Measurements from ENCODE around the gene TFCP2L1.

The TFCP2L1 gene

DNA sequence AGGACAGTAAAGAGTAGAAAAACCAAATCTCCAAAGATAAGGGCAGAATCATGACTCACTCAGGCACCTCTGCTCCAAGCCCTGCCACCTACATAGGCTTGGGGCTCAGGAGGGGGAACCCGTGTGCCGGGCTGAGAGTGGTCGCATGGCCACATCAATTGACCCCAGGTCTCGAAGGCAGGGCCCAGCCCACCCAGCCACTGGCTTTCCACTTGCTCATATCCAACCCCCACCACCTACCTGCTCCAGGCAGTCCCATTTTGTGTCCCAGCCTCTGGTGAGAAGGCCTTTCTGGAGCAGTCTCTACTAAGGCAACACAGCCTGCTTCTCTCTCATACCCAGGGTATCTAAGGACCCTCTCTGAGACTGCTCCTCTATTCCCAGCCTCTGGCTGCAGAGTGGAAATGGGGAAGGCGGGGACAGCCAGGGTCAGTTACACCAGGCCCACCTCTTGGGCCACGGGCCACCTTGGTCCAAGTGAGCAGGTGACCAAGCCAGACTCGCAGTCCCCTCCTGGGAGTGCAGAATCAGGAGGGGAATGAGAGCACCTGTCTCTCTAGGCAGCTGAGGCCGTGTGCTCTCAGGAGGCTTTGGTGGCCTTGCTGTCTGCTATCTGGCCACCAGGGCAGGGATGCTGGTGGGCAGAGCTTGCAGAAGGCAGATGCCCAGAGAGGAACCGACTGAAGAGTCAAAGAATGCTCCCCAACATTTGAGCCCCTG lies 20.8 kb downstream of the TFCP2L1 start:
- no peak for DNase-seq

DNA sequence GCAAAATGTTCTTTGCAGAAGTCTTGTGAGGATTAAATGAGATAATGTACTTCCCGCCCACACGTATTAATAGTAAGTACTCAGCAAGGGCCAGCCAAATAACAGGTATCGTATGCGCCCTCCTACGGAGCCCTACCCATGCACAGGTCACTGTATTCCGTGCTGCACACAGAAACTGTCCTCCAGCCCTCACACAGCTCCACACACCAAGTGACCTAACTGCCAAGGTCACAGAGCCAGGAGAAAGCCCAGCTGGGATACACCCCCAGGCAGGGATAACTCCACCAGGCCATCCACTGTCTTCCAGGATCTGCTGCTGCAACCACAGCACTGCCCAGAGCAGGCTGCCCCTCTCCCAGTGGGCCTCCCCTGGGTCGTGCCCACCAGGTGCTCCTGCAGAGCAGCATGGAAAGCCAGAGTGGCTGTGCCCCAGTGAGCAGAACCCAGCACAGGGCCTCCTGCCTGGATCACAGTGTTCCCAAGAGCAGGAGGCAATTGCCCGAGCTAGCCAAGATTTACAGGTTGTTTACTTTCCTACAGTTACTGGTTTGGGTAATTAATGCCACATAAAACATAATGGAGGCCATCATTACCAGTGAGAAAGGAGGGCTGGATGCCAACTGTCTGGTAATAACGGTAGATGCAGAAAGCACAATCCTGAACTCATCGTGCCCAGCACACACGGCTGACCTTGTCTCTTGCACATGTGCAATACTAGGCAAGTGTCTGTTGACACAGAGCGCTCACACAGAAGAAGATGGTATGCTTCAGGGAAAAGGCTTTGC lies 24.4 kb downstream of the TFCP2L1 start:
- peak; percentile 86 for DNase-seq

DNA sequence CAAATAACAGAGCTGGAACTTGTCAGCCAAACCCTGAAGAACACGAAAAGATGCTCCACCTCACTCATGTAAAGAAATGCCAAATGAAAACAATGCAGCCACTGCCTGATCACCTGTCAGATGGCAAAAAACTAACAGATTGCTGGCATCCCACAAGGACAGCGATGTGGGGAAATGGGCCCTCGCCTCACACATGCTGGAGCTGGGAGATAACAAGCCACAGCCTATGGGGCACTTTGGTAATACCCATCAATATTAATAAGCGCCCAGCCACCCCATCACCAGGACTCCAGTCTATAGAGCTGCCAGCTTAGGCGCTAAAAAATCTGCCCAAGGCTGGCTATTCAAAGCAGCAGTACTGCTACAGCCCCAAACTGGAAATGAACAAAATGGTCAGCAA lies 27.0 kb downstream of the TFCP2L1 start:
- no peak for DNase-seq

DNA sequence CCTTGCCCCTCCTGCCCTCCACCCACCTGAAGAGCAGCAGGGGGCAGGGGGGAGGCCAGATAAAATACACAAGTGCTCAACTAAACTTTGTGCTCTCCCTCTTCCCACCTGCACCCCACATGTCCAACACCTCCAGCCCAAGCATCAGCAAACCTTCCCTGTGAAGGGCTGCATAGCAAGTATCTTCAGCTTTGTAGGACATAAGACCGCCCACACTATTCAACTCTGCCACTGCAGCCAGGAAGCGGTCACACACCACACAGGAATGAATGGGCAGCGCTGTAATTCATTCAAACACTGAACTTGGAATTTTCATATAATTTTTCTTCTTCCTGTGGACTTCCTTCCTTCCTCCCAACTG lies 27.5 kb downstream of the TFCP2L1 start:
- DNase-seq: no peak

DNA sequence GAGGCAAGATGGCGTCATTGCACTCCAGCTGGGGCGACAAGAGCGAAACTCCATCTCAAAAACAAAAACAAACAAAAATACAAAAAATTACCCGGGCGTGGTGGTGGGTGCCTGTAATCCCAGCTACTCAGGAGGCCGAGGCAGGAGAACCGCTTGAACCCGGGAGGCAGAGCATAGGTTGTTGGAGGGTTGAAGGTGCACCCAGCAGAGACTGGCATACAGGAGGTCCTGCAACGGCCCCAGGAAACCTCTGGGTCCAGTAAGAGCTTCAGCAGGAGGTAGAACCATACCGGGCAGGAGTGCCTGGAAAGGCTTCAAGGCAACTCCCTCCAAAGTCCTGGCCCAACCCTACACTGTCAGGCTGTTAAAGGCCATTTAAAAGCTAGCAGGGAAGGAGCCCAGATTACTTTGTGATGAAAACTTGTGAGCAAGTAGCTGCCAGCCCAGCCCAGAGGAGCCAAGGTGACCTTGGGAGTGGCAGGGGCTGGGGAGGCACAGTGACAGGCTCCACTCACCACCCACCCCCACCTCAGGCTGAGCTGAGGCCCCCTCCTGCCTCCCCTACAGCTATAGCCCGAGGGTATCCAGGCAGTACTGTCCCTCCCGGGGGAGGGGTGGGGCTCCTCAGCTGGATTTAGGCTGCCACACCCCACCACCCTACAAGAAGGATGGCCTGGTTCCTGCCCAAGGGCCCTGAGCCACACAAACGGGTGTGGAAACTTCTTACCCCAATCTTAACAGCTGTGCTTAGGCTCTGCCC lies 28.1 kb downstream of the TFCP2L1 start:
- no peak for DNase-seq

DNA sequence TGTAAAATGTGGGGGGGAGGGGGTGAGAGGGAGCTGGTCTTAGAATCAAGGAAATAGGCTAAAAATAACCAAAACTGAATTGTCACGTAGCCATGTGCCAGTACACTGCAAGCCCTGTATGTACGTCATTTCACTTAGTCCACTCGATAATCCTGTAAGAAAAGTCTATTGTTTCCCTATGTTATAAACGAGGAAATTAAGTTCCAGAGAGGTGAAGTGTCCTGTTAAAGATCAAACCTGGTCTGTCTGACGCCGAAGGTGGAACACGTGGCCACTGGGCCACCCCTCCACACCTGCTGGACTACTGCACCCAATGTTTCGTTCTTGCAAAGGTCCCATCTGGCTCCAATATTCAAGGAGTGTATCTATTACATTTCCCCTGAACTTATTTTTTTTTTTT lies 29.6 kb downstream of the TFCP2L1 start:
- no peak for DNase-seq

DNA sequence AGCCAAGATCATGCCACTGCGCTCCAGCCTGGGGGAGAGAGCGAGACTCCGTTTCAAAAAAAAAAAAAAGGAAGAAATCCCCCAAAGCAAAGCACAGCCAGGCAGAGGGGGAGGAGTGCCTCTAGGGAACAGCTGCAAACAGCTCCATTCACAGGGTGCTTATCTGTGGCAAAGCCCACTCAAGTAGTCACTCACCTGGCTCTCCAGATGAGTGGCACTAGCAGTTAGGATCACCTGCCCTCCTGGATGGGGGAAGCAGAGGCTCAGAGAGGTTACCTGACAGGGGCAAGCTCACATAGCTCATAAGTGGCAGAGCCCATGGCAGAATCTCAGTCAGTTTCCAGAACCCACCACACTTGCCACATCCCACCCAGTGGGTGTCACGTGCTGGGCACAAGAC lies 30.3 kb downstream of the TFCP2L1 start:
- DNase-seq: peak; percentile 88

DNA sequence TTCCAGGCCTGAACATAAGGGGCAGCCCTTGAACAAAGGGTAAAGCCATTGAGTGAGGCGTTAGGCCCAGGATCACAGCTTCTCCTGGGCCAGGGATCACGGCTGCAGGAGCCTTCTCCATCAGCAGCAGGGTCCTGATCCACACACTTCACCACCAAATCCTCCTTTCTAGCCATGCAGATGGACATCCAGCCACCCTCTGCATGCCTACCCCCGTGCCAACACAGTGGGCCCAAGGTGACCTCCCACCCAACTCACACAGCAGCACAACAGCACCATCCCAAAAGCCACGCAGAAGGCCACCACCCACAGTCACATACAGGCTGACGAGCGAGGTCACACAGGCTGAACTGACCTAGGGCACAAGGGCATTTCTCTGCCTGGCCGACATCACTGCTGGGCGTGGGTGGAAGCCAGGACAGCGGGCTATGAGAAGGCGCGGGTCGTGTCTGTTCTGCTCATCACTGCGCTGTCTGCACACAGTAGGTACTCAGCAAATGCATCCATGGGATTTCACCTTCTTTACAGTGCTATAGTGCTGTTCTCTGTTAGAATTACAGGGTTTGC lies 31.2 kb downstream of the TFCP2L1 start:
- no peak for DNase-seq

DNA sequence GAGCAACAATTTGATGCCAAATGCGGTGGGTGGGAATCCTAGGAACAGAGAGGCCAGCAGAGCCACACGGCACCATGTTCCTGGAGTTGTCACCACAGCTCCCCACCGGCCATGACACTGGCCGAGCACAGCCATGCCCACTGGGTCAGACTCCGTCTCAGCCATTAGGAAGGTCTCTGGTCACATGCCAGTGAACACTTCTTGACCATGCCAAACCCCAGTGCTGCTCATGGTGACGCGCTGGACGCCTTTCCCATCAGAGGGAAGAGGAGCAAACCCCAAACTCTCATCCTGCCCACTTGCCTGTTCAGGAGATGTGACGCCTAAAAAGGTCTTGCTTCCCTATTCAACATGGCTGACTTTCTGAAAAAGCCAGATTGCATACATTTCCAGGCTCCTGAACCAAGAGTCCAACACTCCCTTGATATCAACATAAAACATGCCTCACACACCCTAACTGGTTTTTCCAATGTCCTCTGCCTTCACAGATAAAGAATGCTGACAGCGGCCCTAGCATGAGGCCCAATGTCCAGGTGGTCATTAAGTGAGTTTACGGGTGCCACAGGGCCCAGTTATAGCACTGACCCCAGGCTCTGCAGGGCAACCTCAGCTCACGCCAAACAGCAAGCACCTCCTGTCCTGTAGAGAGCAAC lies 31.9 kb downstream of the TFCP2L1 start:
- no peak for DNase-seq

DNA sequence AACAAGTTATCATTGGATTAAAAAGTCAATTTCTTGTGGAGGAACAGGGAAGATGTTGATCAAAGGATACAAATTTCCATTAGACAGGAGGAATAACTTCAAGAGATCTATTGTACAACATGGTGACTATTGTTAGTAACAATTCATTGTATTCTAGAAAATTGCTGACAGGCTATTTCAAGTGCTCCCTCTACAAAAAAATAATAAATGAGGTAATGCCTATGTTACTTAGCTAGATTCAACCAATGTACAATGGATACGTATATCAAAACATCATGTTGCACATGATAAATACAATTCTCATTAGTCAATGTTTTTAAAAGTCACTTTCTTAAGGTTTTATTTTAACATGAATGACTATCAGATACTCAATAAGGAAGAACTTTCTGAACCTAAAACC lies 33.5 kb downstream of the TFCP2L1 start:
- no peak for DNase-seq

DNA sequence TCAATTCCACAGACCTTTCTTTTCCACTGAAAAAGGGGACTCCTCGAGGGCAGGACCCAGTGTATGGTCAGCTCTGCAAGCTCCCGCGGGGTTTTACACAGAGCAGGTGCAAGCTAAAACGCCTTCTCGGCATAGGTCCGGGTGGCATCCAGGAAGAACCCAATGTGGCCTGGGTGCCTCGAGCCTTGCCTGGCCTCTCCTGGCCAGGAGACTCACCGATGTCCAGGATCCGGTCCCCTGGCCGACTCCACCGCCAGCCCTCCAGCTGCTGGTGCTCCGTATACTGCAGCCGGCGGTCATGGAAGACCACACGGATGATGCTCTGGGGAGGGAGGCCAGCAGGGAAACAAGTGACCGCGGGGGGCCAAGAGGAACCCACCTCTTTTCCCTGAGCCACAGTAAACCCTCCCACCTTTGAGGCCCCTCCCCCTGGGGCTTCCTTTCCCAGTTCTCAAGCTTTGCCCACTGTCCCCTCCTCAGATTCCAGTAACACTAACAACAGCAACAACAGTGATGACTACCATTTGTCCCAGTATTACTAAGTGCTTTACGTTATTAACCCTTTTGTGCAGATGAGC lies 36.1 kb downstream of the TFCP2L1 start:
- no peak for DNase-seq

DNA sequence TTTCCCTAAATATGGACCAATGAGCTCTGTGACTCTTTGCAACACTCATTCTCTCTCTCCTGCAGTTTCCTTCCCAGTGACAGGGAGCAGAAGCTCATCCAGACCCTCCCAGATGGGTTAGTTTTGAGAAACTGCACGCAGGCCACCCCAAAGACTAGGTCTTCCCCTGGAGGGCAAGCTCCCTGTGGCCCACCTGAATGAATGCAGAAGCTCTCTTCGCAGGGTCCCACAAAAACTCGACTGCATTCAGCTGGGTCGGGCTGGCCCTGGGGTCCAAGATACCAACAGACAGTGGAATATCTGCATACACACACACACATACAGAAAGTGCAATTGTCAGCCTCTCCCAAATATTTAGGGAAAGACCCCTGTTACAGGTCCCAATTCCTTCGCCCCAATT lies 37.0 kb downstream of the TFCP2L1 start:
- DNase-seq: no peak

DNA sequence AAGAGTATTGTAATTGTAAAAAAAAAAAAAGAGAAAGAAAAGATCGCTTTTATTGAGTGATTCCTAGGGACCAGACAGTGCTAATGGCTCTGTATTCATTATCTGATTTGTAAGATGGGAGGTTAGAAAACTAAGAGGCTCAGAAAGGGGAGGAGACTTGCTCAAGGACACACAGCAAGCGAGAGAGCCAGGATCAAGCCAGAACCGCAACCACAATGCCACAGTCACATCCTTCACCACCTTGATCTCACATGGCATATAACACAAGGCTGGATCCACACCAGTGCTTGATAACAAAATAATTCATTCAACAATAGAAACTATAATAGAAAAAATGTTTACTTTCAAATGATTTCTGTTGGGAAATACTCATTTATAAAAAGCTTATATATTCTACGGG lies 37.5 kb downstream of the TFCP2L1 start:
- no peak for DNase-seq

DNA sequence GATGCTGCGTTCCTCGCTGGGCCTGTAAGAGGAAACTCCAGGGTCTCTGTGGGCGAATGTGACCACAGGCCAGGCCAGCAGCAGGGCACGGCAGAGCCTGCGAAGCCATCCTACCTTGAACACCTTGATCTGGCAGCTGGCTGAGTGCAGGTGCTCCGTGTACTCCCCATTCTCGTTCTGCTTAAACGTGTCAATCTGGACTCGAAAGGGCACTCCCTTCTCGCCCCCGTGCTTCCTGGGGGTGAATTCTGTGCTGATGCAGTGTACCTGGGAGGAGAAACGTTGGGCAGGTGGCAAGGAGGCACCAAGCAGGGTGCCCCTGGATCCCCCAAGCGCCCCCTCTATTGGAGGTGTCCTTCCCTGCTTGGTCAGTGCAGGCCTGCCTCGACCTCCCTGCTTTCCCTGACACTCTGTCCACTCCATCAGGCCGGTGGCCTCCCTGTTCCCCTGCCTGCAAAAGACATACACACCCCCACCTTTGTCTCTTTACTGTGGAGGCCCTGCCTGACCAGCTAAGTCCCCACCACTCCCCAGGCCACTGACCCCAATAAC lies 38.2 kb downstream of the TFCP2L1 start:
- DNase-seq: no peak

DNA sequence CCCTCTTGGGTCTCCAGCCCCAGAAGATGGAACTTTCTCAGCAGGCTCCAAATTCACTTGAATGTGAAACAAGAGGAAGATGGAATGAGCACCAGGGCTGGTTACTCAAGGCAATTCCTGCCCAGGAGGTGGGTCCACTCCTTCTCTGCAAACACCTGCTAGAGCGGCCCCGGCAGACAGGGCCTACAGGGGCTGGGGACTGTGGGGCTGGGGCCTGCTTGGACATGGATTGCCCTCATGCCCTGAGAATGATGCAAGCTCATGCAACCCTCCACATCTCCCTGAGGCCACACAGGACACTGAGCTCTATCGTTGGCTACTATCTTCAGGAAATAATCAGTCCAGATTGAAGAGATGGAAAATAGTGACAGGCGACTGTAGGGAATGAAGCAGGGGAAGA lies 39.1 kb downstream of the TFCP2L1 start:
- no peak for DNase-seq

DNA sequence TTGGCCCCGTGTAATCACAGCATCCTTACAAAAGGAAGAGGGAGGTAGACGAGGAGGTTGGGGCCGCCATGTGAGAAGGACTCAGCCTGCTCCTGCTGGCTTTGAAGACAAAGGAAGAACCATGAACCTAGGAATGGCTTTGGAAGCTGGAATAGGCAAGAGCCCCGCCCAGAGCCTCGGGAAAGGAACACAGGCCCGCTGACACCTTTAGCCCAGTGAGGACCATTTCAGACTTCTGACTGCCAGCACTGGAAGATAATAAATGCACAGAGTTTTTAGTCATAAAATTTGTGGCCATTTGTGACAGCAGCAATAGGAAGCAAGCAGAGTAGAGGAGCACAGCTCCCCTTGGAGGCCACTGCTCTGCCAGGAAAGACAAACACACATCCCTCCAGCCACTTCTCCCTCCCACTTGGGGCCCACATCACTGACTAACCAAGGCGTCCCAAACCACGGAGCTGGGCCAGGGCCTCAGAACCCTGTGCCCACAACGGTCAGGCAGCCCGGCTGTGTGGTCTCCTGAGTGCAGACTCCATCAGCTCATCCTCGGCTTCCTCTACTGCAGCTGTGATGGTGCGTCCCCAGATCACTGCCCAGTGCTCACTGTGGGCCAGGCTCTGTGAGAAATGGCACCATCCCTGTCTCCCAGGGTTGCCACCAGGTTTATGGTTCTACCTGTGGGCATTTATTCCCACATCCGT lies 39.7 kb downstream of the TFCP2L1 start:
- DNase-seq: no peak

DNA sequence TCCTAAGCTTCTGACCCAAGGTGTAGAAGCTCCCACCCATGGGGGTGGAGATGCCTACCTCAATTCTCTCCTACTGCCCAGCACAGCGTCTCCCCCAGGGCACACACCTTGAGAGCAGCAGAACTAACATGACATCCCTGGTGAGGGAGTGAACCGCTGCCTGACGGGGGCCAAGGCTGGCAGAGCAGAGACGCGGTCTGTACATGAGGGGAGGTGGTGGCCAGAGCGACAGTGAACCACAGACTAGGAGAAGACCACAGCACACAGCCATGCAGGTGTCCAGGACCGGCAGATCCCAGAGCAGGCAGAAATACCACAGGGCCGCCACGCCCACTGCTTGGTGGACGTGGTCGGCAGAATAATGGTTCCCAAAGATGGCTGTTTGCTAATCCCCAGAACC lies 40.4 kb downstream of the TFCP2L1 start:
- no peak for DNase-seq

DNA sequence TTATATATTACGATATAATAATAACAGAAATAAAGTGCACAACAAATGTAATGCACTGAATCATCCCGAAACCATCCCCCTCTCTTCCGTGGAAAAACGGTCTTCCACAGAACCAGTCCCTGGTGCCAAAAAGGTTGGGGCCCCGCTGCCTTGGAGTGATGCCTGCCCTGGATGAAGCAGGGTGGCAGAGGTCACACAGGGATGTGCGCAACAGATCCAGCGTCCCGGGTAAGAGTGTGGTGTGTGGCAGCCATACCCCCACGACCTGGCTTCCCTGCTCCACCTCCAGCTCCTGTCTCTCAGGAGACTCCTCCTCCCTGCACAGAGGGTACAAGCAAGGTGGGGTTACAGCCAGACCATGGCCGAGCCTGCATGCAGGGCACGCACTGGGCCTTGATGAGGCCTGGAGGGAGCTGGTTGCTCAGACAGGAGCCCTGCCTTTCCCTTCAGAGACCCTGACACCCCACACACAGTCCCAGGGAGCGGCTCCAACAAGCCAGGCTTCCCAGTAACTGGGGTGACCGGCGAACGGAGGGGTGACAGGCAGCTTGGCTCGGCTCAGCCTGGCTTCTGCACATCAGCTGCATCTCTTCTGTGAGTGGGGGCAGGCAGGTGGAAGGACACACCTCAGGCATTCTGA lies 41.1 kb downstream of the TFCP2L1 start:
- DNase-seq: no peak

DNA sequence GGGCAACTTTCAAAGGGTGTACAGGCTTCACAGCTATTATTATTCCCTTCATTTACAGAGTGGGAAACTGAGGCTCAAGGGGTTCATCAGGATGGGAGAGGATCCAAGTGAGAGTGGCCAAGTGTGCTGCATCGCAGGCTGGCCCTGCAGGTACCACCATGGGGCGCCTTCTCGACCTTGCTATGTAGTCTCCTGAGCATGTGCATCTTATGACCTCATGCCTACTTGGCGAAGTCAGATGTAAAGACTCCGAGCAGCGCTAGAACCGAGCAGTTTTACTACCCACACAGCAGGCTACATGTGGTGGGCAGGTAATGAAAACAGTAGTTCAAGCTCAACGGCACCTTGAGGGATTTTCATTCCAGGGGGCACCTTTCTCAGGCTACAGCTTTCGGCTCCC lies 42.0 kb downstream of the TFCP2L1 start:
- no peak for DNase-seq

DNA sequence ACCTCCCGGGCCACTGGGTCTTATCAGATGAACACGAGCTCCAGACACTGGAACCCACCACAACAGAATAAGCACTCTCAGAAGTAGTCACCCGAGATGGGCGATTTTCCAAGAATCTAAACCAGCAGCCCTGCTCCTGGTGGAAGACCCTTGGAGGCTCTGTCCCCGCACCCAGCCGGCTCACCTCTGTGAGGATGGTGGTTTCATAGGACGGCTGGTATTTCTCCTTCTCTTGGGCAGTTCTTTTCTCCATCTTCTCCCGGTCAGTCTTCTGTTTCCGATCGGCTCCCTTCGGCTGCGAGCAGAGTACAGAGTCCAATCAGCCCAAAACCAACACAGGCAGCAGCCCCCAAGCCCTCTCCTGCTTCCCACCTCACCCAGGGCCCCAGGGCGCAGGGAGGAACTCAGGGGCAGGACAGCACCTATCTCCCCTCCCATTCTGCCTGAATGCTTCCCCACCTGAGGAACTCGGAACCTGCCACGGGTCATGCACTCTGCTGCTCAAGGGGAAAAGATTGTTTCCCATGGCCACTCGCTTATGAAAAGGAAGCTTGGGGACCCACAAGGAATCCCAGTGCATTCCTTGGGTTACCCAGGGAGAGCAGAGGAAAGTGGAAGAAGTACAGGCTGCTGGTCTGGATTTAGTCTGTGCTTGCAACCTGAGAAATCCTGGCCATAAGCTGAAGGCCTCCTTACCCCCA lies 42.7 kb downstream of the TFCP2L1 start:
- no peak for DNase-seq

DNA sequence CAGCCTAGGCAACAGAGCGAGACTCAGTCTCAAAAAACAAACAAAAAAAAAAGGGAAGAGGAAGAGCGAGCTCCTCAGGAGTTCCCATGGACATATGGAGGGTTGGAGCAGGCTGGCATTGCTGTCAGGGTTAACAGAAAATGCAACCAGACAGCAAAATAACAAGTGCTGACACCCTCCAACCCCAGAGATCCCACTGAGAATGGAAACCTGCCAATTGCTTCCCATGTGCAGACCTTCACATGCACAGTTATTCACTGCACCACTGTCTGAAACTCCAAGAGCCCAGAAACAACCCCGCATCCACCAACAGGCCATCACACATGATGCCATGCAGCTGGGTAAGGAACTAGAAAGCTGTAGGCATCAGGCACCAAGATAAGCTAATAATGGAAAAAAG lies 43.5 kb downstream of the TFCP2L1 start:
- no peak for DNase-seq

Measured in NCI-H1105 (cell line).